Psoas muscle (tissue), 8 donors: ENCODE data around the gene ANO7. TPM values are rescaled to one million over a fixed set of nuclear protein-coding genes. Genes with fewer than 3 reads are reported as not detected.

ENCODE experiments used
- ATAC-seq, 4 donors: fragments of 200-7000 bp; cut with Tn5 transposase; one replicate each; pipeline ENCODE4 v1.9.1; 2020; ENCODE audit warnings: moderate library complexity in 3 of 4, mild to moderate bottlenecking in 2 of 4
- DNase-seq, 2 donors: peaks; one replicate each; pipeline ENCODE4 v3.0.0-alpha.2; 2020
- H3K27ac ChIP-seq: fragments of 200-600 bp; one replicate; pipeline ENCODE4 v1.8.0; 2022
- H3K27me3 ChIP-seq, 3 donors: fragments of 200-600 bp in 1 of 3; one replicate each; pipeline versions ENCODE4 v1.6.1 to v1.8.0; 2013 to 2022; ENCODE audit warnings: low read length in 2 of 3, mild to moderate bottlenecking in 2 of 3, moderate library complexity in 1 of 3; ENCODE audit not compliant: insufficient read depth in 3 of 3
- H3K36me3 ChIP-seq, 2 donors: fragments of 200-600 bp in 1 of 2; one replicate each; pipeline versions ENCODE4 v1.6.1 to v1.8.0; 2013 to 2022; ENCODE audit warnings: low read depth in 1 of 2, mild to moderate bottlenecking in 1 of 2, moderate library complexity in 1 of 2; ENCODE audit not compliant: insufficient read depth in 1 of 2
- H3K4me1 ChIP-seq: fragments of 200-600 bp; one replicate; pipeline ENCODE4 v1.8.0; 2022
- H3K4me3 ChIP-seq: fragments of 200-600 bp; one replicate; pipeline ENCODE4 v1.8.0; 2022; ENCODE audit warnings: mild to moderate bottlenecking
- H3K9me3 ChIP-seq: fragments of 200-600 bp; one replicate; pipeline ENCODE4 v1.8.0; 2022
- CTCF ChIP-seq: fragments of 200-600 bp; IDR thresholded peaks from one replicate; pipeline ENCODE4 v1.8.0; 2022; ENCODE audit warnings: antibody characterized with exemption
- WGBS, 3 donors: extraction: QIAGEN DNeasy Blood & Tissue Kit; methylation state at CpG; one replicate each; pipeline versions ENCODE4 v1.1.6 to v1.1.7; 2013; 5-methylcytosine and 5-hydroxymethylcytosine counted together
- intact Hi-C, 2 donors: fragments of 100-400 bp; cut with DNase I; formaldehyde crosslinking; loops; one replicate each; pipeline versions ENCODE4 v1.11.0 to v1.14.2; 2022
- polyA plus RNA-seq, 3 donors: library from polyadenylated mRNA; stranded (reverse); fragments of 200-250 nt; gene quantifications; one replicate each; pipeline ENCODE4 v1.2.3, GENCODE V29; 2013
- total RNA-seq, 4 donors: library from RNA; stranded (reverse); fragmentation: NEBNext Ultra II Directional in 2 of 4; extraction: Animal tissue kit (Norgen Biotek cat#: 25700) in 2 of 4; gene quantifications; one replicate each; pipeline versions ENCODE4 v1.2.1 to v1.2.4, GENCODE V29; 2021 to 2023
- donor health status: healthy with polysubstance abuse.
- donor health status: DM: no; HTN: no; CAD: no; lungs with moderate emphysema.
- donor health status: Bipolar disorder and iron deficiency.
- donor health status: healthy.
- donor health status: DM: yes; HTN: yes; CAD: no.
- donor health status: DM: no; HTN: no; CAD: no.
- donor health status: DM: no; HTN: no; CAD: no.
- donor health status: DM: yes; HTN: yes; CAD: no.

Gene ANO7
- total and polyA plus RNA-seq, 7 donors, result 0.22 to 1.8 (median 0.47) TPM

GRCh38 chr2:241190291-241190981 lies 2.0 kb downstream of the ANO7 start:
- no peaks in the 10 kb centered on the region for H3K4me1 ChIP-seq
- no peak overlapping the region for H3K27ac ChIP-seq
- DNase-seq (peak in 1 of 2 donors; percentile 1), ATAC-seq (peak in 1 of 4 donors; percentile 23)
- H3K36me3 ChIP-seq, result no peaks in the 10 kb centered on the region
- no peak for TF ChIP-seq CTCF
- H3K9me3 ChIP-seq, result no peaks in the 10 kb centered on the region
- intact Hi-C loops, result no loop called here
- H3K27me3 ChIP-seq, result no peaks in the 10 kb centered on the region
- H3K4me3 ChIP-seq, result no peak overlapping the region
- WGBS, 3 donors, result 82 to 95% (median 84%) methylated on average over 14 to 19 of the region's 19 CpGs

GRCh38 chr2:241191081-241191480 lies 2.6 kb downstream of the ANO7 start:
- Histone ChIP-seq H3K36me3 (no peaks in the 10 kb centered on the region), H3K27ac (no peak overlapping the region), H3K4me3 (no peak overlapping the region), H3K4me1 (no peaks in the 10 kb centered on the region), H3K27me3 (no peaks in the 10 kb centered on the region), H3K9me3 (no peaks in the 10 kb centered on the region)
- WGBS, 3 donors, result 58 to 72% (median 66%) methylated on average over 13 to 14 of the region's 14 CpGs
- intact Hi-C loops, result no loop called here
- DNase-seq (no peak), ATAC-seq (no peak)
- TF ChIP-seq CTCF, result no peak

DNA sequence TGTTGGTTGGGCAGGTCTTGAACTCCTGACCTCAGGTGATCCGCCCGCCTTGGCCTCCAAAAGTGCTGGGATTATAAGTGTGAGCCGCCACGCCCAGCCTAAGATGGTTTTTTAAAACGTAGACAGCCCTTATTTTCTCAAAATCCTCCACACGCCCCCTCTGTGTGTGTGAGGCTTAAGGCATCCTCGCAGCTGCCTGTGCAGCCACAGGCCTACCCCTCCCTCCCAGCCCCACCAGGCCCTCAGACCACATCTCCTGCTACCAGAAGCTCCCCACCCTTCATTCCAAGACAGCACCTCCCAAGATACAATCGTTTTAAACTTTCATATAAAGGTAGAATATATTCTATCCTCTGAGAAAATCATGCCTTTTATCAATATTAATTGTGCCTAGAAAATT lies 4.8 kb downstream of the ANO7 start:
- no peak for DNase-seq
- TF ChIP-seq CTCF, result no peak
- Histone ChIP-seq H3K27me3 (no peaks in the 10 kb centered on the region), H3K36me3 (no peaks in the 10 kb centered on the region), H3K4me3 (no peak overlapping the region), H3K27ac (no peak overlapping the region), H3K9me3 (no peaks in the 10 kb centered on the region), H3K4me1 (no peaks in the 10 kb centered on the region)
- no peak for ATAC-seq
- intact Hi-C loops, result no loop called here
- 78 to 85% (median 82%) methylated on average over 8 of the region's 8 CpGs for WGBS, 3 donors

- no peak overlapping the region for H3K4me3 ChIP-seq
- no peak overlapping the region for H3K27ac ChIP-seq
- no peak for TF ChIP-seq CTCF
- ATAC-seq (no peak), DNase-seq (peak in 1 of 2 donors; percentile 3)
- intact Hi-C loops, result no loop called here
- H3K4me1 ChIP-seq, result no peaks in the 10 kb centered on the region
- WGBS, 3 donors, result 51 to 58% (median 52%) methylated on average over 9 of the region's 9 CpGs
- H3K9me3 ChIP-seq, result no peaks in the 10 kb centered on the region
- H3K36me3 ChIP-seq, result no peaks in the 10 kb centered on the region
- H3K27me3 ChIP-seq, result no peaks in the 10 kb centered on the region
Observed at GRCh38 chr2:241194811-241195210, 6.3 kb downstream of the ANO7 start.
